OCI-LY1 (cell line): ENCODE measurements around the gene AFF2.

ENCODE experiments used
- H2AFZ ChIP-seq: fragments of 200-600 bp; sonication (generic), shearing (Covaris generic); 2 replicates; pipeline ENCODE4 v1.6.0; 2014; ENCODE audit warnings: antibody characterized with exemption, mild to moderate bottlenecking, low read length
- H3F3A ChIP-seq: fragments of 200-600 bp; sonication (generic), shearing (Covaris generic); 2 replicates; pipeline ENCODE4 v1.6.0; 2014; ENCODE audit warnings: mild to moderate bottlenecking, antibody characterized with exemption, low read length, moderate library complexity; ENCODE audit not compliant: insufficient read depth
- H3K27ac ChIP-seq: fragments of 200-600 bp; sonication (generic); 2 replicates; pipeline ENCODE4 v1.5.1; 2014; ENCODE audit warnings: low read length, mixed run types, mild to moderate bottlenecking, low read depth; ENCODE audit not compliant: poor library complexity, severe bottlenecking
- H3K27me3 ChIP-seq: fragments of 200-600 bp; sonication (generic); 2 replicates; pipeline ENCODE4 v1.6.0; 2014; ENCODE audit warnings: antibody characterized with exemption, mild to moderate bottlenecking, low read length, moderate library complexity; ENCODE audit not compliant: insufficient read depth
- H3K36me3 ChIP-seq: fragments of 200-600 bp; sonication (generic); 2 replicates; pipeline ENCODE4 v1.6.1; 2014; ENCODE audit warnings: mild to moderate bottlenecking, antibody characterized with exemption, low read length, moderate library complexity, mixed read lengths; ENCODE audit not compliant: insufficient read depth
- H3K4me1 ChIP-seq: fragments of 200-600 bp; sonication (generic); 2 replicates; pipeline ENCODE4 v1.5.1; 2014; ENCODE audit warnings: mild to moderate bottlenecking, low read length, moderate library complexity; ENCODE audit not compliant: insufficient read depth, severe bottlenecking
- H3K4me2 ChIP-seq: fragments of 200-600 bp; sonication (generic), shearing (Covaris generic); 2 replicates; pipeline ENCODE4 v1.6.1; 2014; ENCODE audit warnings: low read length
- H3K4me3 ChIP-seq: fragments of 200-600 bp; sonication (generic); 2 replicates; pipeline ENCODE4 v1.5.1; 2014; ENCODE audit warnings: low read length, low read depth, mild to moderate bottlenecking, mixed read lengths; ENCODE audit not compliant: poor library complexity, severe bottlenecking
- H3K79me2 ChIP-seq: fragments of 200-600 bp; shearing (Covaris generic); 2 replicates; pipeline ENCODE4 v1.6.1; 2016; ENCODE audit warnings: mixed run types, low read length, mixed read lengths; ENCODE audit not compliant: insufficient read depth
- H3K9ac ChIP-seq: fragments of 200-600 bp; sonication (generic), shearing (Covaris generic); 2 replicates; pipeline ENCODE4 v1.6.1; 2014; ENCODE audit warnings: mild to moderate bottlenecking, low read length, mixed read lengths
- H3K9me2 ChIP-seq: fragments of 200-600 bp; sonication (generic), shearing (Covaris generic); 2 replicates; pipeline ENCODE4 v1.6.1; 2014; ENCODE audit warnings: low read depth, mild to moderate bottlenecking, low read length, mixed read lengths
- H3K9me3 ChIP-seq: fragments of 200-600 bp; shearing (Covaris generic); 2 replicates; pipeline ENCODE4 v1.6.1; 2014; ENCODE audit warnings: low read length, mixed read lengths
- H4K20me1 ChIP-seq: fragments of 200-600 bp; sonication (generic), shearing (Covaris generic); 2 replicates; pipeline ENCODE4 v1.6.0; 2016; ENCODE audit warnings: mild to moderate bottlenecking, low read length; ENCODE audit not compliant: insufficient read depth
- EZH2 ChIP-seq: fragments of 200-600 bp; sonication (generic), shearing (Covaris generic); IDR thresholded peaks from 2 replicates; pipeline ENCODE4 v1.8.0; 2017; ENCODE audit warnings: borderline replicate concordance, mixed run types, mild to moderate bottlenecking, antibody characterized with exemption, low read length, moderate library complexity, mixed read lengths
- TF ChIP-seq, protein P1 (sequence below): fragments of 200-600 bp; sonication (generic), shearing (Covaris generic); IDR thresholded peaks from 2 replicates; pipeline ENCODE4 v1.5.1; 2017; ENCODE audit warnings: mild to moderate bottlenecking, antibody characterized with exemption, low read length, moderate library complexity, mixed read lengths

Gene AFF2

GRCh38 chrX:148878371-148878770, 378.0 kb downstream of the AFF2 start:
- no peaks in the 10 kb centered on the region for H3K36me3 ChIP-seq
- H3K9ac ChIP-seq: no peak overlapping the region
- H3K4me3 ChIP-seq: no peak overlapping the region
- H2AFZ ChIP-seq: no peak overlapping the region
- no peaks in the 10 kb centered on the region for H3K27me3 ChIP-seq
- no peak overlapping the region for H3K4me2 ChIP-seq
- TF ChIP-seq, protein P1, sequence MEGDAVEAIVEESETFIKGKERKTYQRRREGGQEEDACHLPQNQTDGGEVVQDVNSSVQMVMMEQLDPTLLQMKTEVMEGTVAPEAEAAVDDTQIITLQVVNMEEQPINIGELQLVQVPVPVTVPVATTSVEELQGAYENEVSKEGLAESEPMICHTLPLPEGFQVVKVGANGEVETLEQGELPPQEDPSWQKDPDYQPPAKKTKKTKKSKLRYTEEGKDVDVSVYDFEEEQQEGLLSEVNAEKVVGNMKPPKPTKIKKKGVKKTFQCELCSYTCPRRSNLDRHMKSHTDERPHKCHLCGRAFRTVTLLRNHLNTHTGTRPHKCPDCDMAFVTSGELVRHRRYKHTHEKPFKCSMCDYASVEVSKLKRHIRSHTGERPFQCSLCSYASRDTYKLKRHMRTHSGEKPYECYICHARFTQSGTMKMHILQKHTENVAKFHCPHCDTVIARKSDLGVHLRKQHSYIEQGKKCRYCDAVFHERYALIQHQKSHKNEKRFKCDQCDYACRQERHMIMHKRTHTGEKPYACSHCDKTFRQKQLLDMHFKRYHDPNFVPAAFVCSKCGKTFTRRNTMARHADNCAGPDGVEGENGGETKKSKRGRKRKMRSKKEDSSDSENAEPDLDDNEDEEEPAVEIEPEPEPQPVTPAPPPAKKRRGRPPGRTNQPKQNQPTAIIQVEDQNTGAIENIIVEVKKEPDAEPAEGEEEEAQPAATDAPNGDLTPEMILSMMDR: no peak
- TF ChIP-seq EZH2: no peak
- H4K20me1 ChIP-seq: no peaks in the 10 kb centered on the region
- no peaks in the 10 kb centered on the region for H3K9me2 ChIP-seq
- no peaks in the 10 kb centered on the region for H3K79me2 ChIP-seq
- no peaks in the 10 kb centered on the region for H3K9me3 ChIP-seq
- H3F3A ChIP-seq: no peaks in the 10 kb centered on the region
- no peaks in the 10 kb centered on the region for H3K4me1 ChIP-seq
- H3K27ac ChIP-seq: no peak overlapping the region

GRCh38 chrX:148885203-148885602, 384.8 kb downstream of the AFF2 start:
- Histone ChIP-seq H3K9me3 (no peaks in the 10 kb centered on the region), H3K36me3 (peaks cover 19% of the 10 kb centered on the region), H3K27me3 (no peaks in the 10 kb centered on the region), H3K4me3 (no peak overlapping the region), H3F3A (no peaks in the 10 kb centered on the region), H3K4me1 (no peaks in the 10 kb centered on the region), H3K9me2 (no peaks in the 10 kb centered on the region), H4K20me1 (no peaks in the 10 kb centered on the region), H3K4me2 (no peak overlapping the region), H3K79me2 (no peaks in the 10 kb centered on the region), H2AFZ (no peak overlapping the region), H3K9ac (no peak overlapping the region), H3K27ac (no peak overlapping the region)
- TF ChIP-seq, protein P1: no peak
- no peak for TF ChIP-seq EZH2

DNA sequence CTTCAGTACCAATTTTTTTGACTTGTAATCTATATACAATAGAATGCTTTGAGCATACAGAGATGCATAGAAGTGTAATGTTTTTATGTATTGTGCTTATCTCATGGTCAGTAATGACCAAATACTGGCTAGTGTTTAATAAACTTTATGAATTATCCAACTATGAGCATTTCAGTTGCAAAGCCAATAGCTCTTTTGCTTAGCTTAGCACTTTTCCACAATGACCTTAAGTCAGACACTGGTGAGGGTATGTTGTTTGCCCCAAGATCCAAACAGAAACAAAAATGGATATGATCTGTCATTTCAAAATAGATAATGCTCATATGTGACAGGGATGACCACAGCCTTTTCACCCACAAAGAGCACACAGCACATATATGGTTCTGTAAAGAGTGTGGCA, 393.0 kb downstream of the AFF2 start:
- Histone ChIP-seq H2AFZ (no peak overlapping the region), H3K4me2 (no peak overlapping the region), H3K27ac (no peak overlapping the region), H4K20me1 (no peaks in the 10 kb centered on the region), H3F3A (no peaks in the 10 kb centered on the region), H3K4me3 (no peak overlapping the region), H3K9ac (no peak overlapping the region), H3K36me3 (peaks cover 2% of the 10 kb centered on the region; the same call in 1 of the 2 replicates), H3K9me2 (no peaks in the 10 kb centered on the region), H3K9me3 (no peaks in the 10 kb centered on the region), H3K4me1 (no peaks in the 10 kb centered on the region), H3K79me2 (no peaks in the 10 kb centered on the region), H3K27me3 (no peaks in the 10 kb centered on the region)
- no peak for TF ChIP-seq EZH2
- TF ChIP-seq, protein P1: no peak
